Endothelial cell of umbilical vein (primary cell): Measurements from ENCODE around the gene CMIP. TPM values are rescaled to one million over a fixed set of nuclear protein-coding genes. Genes with fewer than 3 reads are reported as not detected.

Experiments used
- BruUV-seq: library from RNA; stranded (reverse); fragments of 400-500 nt; replicated peaks from 2 replicates; lab custom pipeline; 2021; lab: Mats Ljungman, UMichigan
- CTCF ChIA-PET: fragments of 300-600, 350-600 bp; sonication (Branson Sonifier 250); formaldehyde crosslinking; loops from one replicate; lab custom pipeline; 2021; ENCODE audit warnings: antibody characterized with exemption, inconsistent platforms; lab: Charles Lee
- POLR2A ChIA-PET: fragments of 300-600, 350-600 bp; sonication (Branson Sonifier 250); formaldehyde crosslinking; loops from one replicate; lab custom pipeline; 2021; ENCODE audit warnings: antibody characterized with exemption, inconsistent platforms; lab: Charles Lee
- DNase-seq: peaks from one replicate; pipeline ENCODE4 v3.0.0-alpha.2; 2011; ENCODE audit warnings: low read depth, low spot score
- FAIRE-seq: peaks from 2 replicates; lab custom pipeline; 2011; peaks lifted over from hg19 to GRCh38; lab: Jason Lieb, UNC
- H2AFZ ChIP-seq: 2 replicates; pipeline ENCODE4 v1.6.0; 2012; ENCODE audit warnings: low read depth, low read length, control low read depth, inconsistent platforms
- H3K27ac ChIP-seq: 2 replicates; pipeline ENCODE4 v1.5.1; 2011; ENCODE audit warnings: low read depth, mild to moderate bottlenecking, control low read depth, low read length, moderate library complexity; ENCODE audit not compliant: insufficient read depth
- H3K27me3 ChIP-seq, 2 experiments: 2 replicates each; pipeline versions ENCODE4 v1.6.0 to v1.6.1; 2011; ENCODE audit warnings: low read length in 2 of 2, mixed read lengths in 1 of 2; ENCODE audit not compliant: control insufficient read depth in 2 of 2, insufficient read depth in 2 of 2
- H3K36me3 ChIP-seq, 2 experiments: 2 replicates in 1 of 2; 3 replicates in 1 of 2; pipeline ENCODE4 v1.5.1; 2011; ENCODE audit warnings: low read length in 2 of 2, mild to moderate bottlenecking in 1 of 2, moderate library complexity in 1 of 2; ENCODE audit not compliant: control insufficient read depth in 2 of 2, insufficient read depth in 2 of 2; ENCODE audit errors: extremely low read depth in 1 of 2
- H3K4me1 ChIP-seq: 3 replicates; pipeline ENCODE4 v1.5.1; 2011; ENCODE audit warnings: mild to moderate bottlenecking, low read length; ENCODE audit not compliant: control insufficient read depth, insufficient read depth; ENCODE audit errors: extremely low read depth
- H3K4me2 ChIP-seq: 2 replicates; pipeline ENCODE4 v1.6.1; 2011; ENCODE audit warnings: low read length, control low read depth, mixed read lengths; ENCODE audit not compliant: insufficient read depth
- H3K4me3 ChIP-seq, 3 experiments: fragments of 200-600 bp in 1 of 3; sonication (generic), shearing (Covaris generic) in 1 of 3; replicated peaks in 1 of 3; 2 replicates each; pipeline ENCODE4 v1.5.1; 2011 to 2016; ENCODE audit warnings: control low read depth in 3 of 3, low read length in 3 of 3, mild to moderate bottlenecking in 2 of 3, inconsistent platforms in 1 of 3, low read depth in 1 of 3, moderate library complexity in 1 of 3; ENCODE audit not compliant: insufficient read depth in 1 of 3
- H3K79me2 ChIP-seq: 2 replicates; pipeline ENCODE4 v1.6.0; 2012; ENCODE audit warnings: low read length, inconsistent platforms; ENCODE audit not compliant: control insufficient read depth, insufficient read depth
- H3K9ac ChIP-seq: replicated peaks from 2 replicates; pipeline ENCODE3; 2011; ENCODE audit warnings: low read length, control low read depth; ENCODE audit not compliant: insufficient read depth; ENCODE audit errors: extremely low read depth
- H3K9me1 ChIP-seq: replicated peaks from 3 replicates; pipeline ENCODE4 v1.6.0; 2011; ENCODE audit warnings: mild to moderate bottlenecking, low read length; ENCODE audit not compliant: control insufficient read depth, insufficient read depth; ENCODE audit errors: extremely low read depth
- H3K9me3 ChIP-seq: replicated peaks from 2 replicates; pipeline ENCODE4 v1.5.1; 2012; ENCODE audit warnings: low read length, inconsistent platforms; ENCODE audit not compliant: control insufficient read depth, insufficient read depth
- H4K20me1 ChIP-seq: replicated peaks from 2 replicates; pipeline ENCODE3; 2011; ENCODE audit warnings: mild to moderate bottlenecking, low read length; ENCODE audit not compliant: control insufficient read depth, insufficient read depth; ENCODE audit errors: extremely low read depth
- CTCF ChIP-seq, 2 donors: IDR thresholded peaks; 1 replicate in 1 of 2; 2 replicates in 1 of 2; pipeline ENCODE4 v1.5.1; 2011; ENCODE audit warnings: low read length in 2 of 2, mild to moderate bottlenecking in 2 of 2, moderate library complexity in 2 of 2, control low read depth in 1 of 2, inconsistent platforms in 1 of 2, low read depth in 1 of 2; ENCODE audit not compliant: insufficient read depth in 1 of 2; ENCODE audit errors: extremely low read depth in 1 of 2
- EZH2 ChIP-seq: IDR thresholded peaks from 2 replicates; pipeline ENCODE4 v1.6.1; 2012; ENCODE audit warnings: borderline replicate concordance, low read depth, mild to moderate bottlenecking, moderate library complexity, low read length, inconsistent platforms; ENCODE audit not compliant: severe bottlenecking
- FOS ChIP-seq: IDR thresholded peaks from 2 replicates; pipeline ENCODE4 v1.6.1; 2011; ENCODE audit warnings: mild to moderate bottlenecking, low read length, moderate library complexity, borderline replicate concordance; ENCODE audit not compliant: insufficient read depth
- MYC ChIP-seq: IDR thresholded peaks from one replicate; pipeline ENCODE4 v1.6.1; 2011; ENCODE audit warnings: mild to moderate bottlenecking, low read depth, low read length
- POLR2AphosphoS5 ChIP-seq: IDR thresholded peaks from 2 replicates; pipeline ENCODE4 v1.6.1; 2012; ENCODE audit warnings: low read depth, mild to moderate bottlenecking, control low read depth, low read length, moderate library complexity; ENCODE audit not compliant: insufficient read depth
- dilution Hi-C: fragments of 300-500 bp; cut with MboI; formaldehyde crosslinking; loops from one replicate; pipeline ENCODE4 v1.15.0; 2019; ENCODE audit warnings: low sequenced_read_pairs; ENCODE audit not compliant: extremely low pct_ligation_motif_present
- intact Hi-C: fragments of 100-400 bp; cut with micrococcal nuclease; formaldehyde crosslinking; loops from one replicate; pipeline ENCODE4 v1.10.0; 2022
- polyA plus RNA-seq, 4 experiments: library from polyadenylated mRNA; depleted of rRNA in 3 of 4; stranded (reverse) in 3 of 4; unstranded in 1 of 4; fragments of >200 nt; gene quantifications; 2 replicates each; pipeline versions ENCODE4 v1.2.1 to v1.2.3, GENCODE V29; 2011 to 2012; ENCODE audit warnings: missing spikeins in 1 of 4
- total RNA-seq: library from RNA; stranded (reverse); gene quantifications from 2 replicates; pipeline ENCODE4 v1.2.3, GENCODE V29; 2021

Gene CMIP
- total and polyA plus RNA-seq, 2 donors (not counting 3 experiments of a cell fraction or from before 2014, with no cell fraction given) = 29.0 to 101 TPM

GRCh38 chr16:81530814-81531213 lies 86.2 kb downstream of the CMIP start:
- CTCF ChIA-PET = no interaction called here
- Histone ChIP-seq H3K4me2 (no peak overlapping the region), H4K20me1 (no peaks in the 10 kb centered on the region)

More at GRCh38 chr16:81530814-81531213, 86.2 kb downstream of the CMIP start:
- peaks cover 66% of the 10 kb centered on the region for H3K79me2 ChIP-seq
- dilution Hi-C loops = no loop called here
- no peak for DNase-seq
- intact Hi-C loops = no loop called here
- peaks cover 0 to 3% of the 10 kb centered on the region in 2 experiments for H3K36me3 ChIP-seq
- H3K4me1 ChIP-seq = peaks cover 17% of the 10 kb centered on the region
- H3K9ac ChIP-seq = no peak overlapping the region
- no peak overlapping the region for H2AFZ ChIP-seq
- no TSS peak for BruUV-seq
- POLR2A ChIA-PET = no interaction called here
- H3K9me3 ChIP-seq = no peaks in the 10 kb centered on the region
- H3K27me3 ChIP-seq = no peaks in the 10 kb centered on the region
- FAIRE-seq = no peak
- no peak overlapping the region for H3K4me3 ChIP-seq
- H3K27ac ChIP-seq = no peak overlapping the region
- no peak for TF ChIP-seq POLR2AphosphoS5
- TF ChIP-seq CTCF (IDR thresholded peaks at IDR 0.05; ENCODE audit: extremely low read depth in 1 of 2, insufficient read depth in 1 of 2, low read depth in 1 of 2, low read length in 2 of 2) = no peak
- TF ChIP-seq MYC = no peak
- no peak for TF ChIP-seq EZH2
- no peak for TF ChIP-seq FOS
- no peaks in the 10 kb centered on the region for H3K9me1 ChIP-seq
